CD4-positive, alpha-beta T cell treated with Interleukin-1 beta for 1 hour (primary cell): ENCODE results near the gene CD84.
"Not testable (repeated sequence)": the region's sequence is repeated elsewhere in the genome, so short reads cannot be mapped to it uniquely, and the experiment has no call there.

Experiments used
- DNase-seq, 2 donors: peaks; one replicate each; pipeline ENCODE4 v3.0.0-alpha.2; 2020 to 2022

The CD84 gene

DNA sequence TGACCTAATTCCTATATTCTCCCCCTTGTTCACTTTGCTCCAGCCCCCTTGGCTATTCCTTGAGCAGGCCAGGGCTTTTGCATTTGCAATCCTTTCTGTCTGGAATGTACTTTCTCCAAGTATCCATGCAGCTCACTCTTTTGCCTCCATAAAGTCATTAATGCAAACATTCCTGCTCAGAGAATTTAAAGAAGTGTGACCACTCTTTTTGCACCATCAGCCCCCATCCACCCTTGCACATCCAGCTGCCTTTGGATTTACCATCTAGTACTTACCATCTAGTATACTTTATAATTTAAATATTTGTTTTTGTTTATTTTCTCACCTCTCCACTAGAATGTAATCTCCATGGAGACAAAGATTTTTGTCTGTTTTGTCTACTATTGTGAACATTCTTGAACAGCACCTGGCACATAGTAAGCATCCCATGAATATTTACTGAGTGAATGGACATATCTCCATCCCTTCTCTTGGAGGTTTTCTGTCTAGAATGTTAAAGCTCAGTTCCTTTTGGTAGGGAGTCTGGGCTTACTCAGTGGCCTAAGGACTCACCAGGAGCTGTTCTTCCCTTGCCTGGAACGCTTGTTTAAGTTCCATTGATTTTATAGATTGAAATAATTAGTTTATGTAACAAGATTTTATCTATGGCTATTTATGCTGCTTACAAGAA, 78.8 kb downstream of the CD84 start:
- no peak for DNase-seq

DNA sequence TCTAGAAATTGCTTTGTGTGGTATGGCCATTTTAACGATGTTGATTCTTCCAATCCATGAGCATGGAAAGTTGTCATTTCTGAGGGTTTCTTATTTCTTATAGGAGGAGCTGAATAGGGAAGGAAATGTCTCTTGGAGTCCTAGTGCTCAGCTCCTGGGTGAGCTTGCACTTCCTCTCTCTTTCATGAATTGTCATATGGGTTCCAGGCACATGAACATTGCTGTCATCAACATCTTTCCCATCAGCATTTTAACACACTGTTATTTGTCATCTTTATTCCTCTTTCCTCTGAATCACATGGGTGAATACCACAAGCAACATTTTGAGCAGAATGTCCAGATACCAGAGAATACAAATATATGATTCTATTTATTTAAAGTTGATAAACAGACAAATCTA, 79.7 kb downstream of the CD84 start:
- no peak for DNase-seq

GRCh38 chr1:160498301-160499065, 80.8 kb downstream of the CD84 start:
- DNase-seq = not testable (repeated sequence)

GRCh38 chr1:160496334-160496733, 83.0 kb downstream of the CD84 start:
- no peak for DNase-seq

GRCh38 chr1:160494620-160495019, 84.7 kb downstream of the CD84 start:
- peak; percentile 4 to 14 for DNase-seq

- no peak for DNase-seq
Measured at GRCh38 chr1:160492617-160493016, 86.7 kb downstream of the CD84 start.

DNA sequence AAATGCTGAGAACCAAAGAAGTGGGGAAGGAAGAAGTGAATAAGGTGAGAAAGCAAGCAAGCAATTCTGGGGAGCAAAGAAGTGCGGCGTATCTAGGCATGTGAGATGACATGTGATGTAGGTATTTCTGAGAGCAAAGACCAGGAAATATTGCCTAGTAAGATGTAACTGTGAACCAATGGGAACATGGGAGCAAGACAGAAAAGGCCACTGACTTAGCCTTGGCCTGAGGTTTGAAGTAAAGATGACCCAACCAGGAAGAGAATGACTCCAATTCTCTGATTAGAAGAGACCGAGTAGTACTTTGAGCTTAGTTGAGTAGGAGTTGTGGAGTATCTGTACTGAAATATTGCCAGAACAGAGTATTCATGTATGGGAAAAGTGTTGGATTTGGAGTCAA, 87.3 kb downstream of the CD84 start:
- no peak for DNase-seq
